GM12878 (cell line): ENCODE measurements around the gene FCAMR. TPM values are rescaled to one million over a fixed set of nuclear protein-coding genes. Genes with fewer than 3 reads are reported as not detected.

ENCODE experiments used
- ATAC-seq: fragments of 200-7000 bp; cut with Tn5 transposase; 3 replicates; pipeline ENCODE4 v1.9.1; 2020; ENCODE audit warnings: mild to moderate bottlenecking, moderate library complexity
- BruUV-seq: library from RNA; stranded (reverse); fragments of 400-500 nt; replicated peaks from 2 replicates; lab custom pipeline; 2021; lab: Mats Ljungman, UMichigan
- CTCF ChIA-PET: fragments of 300-600 bp; sonication (Branson Sonifier 250); formaldehyde crosslinking; extraction: SDS; loops from one replicate; lab custom pipeline; 2021; ENCODE audit warnings: inconsistent platforms; lab: Yijun Ruan, JAX
- POLR2A ChIA-PET: fragments of 350-600 bp; formaldehyde crosslinking; extraction: SDS; loops from one replicate; lab custom pipeline; 2021; ENCODE audit warnings: inconsistent platforms; lab: Charles Lee
- RAD21 ChIA-PET: fragments of 300-600 bp; sonication (Branson Sonifier 250); formaldehyde crosslinking; loops from one replicate; lab custom pipeline; 2023; ENCODE audit warnings: antibody characterized with exemption; ENCODE audit not compliant: unreplicated experiment; lab: Charles Lee
- SMC1A ChIA-PET: fragments of 300-600 bp; sonication (Branson Sonifier 250); formaldehyde crosslinking; loops from one replicate; lab custom pipeline; 2023; ENCODE audit not compliant: unreplicated experiment, uncharacterized antibody; lab: Charles Lee
- DNase-seq: peaks from one replicate; pipeline ENCODE4 v3.0.0-alpha.2; 2011; ENCODE audit warnings: low read depth, low spot score
- FAIRE-seq: peaks from 3 replicates; lab custom pipeline; 2011; peaks lifted over from hg19 to GRCh38; lab: Jason Lieb, UNC
- H2AFZ ChIP-seq: 2 replicates; pipeline ENCODE4 v1.6.0; 2011; ENCODE audit warnings: low read depth, low read length, control low read depth; ENCODE audit not compliant: control insufficient read depth
- H3K27ac ChIP-seq: 2 replicates; pipeline ENCODE4 v1.5.1; 2011; ENCODE audit warnings: control low read depth; ENCODE audit not compliant: control insufficient read depth, insufficient read depth
- H3K27me3 ChIP-seq, 2 experiments: replicated peaks in 1 of 2; 2 replicates each; pipeline versions ENCODE4 v1.6.0 to v1.6.1; 2011; ENCODE audit warnings: low read length in 1 of 2; ENCODE audit not compliant: control insufficient read depth in 2 of 2, insufficient read depth in 2 of 2
- H3K36me3 ChIP-seq, 2 experiments: 2 replicates each; pipeline ENCODE4 v1.5.1; 2011; ENCODE audit warnings: low read length in 1 of 2; ENCODE audit not compliant: control insufficient read depth in 2 of 2, insufficient read depth in 2 of 2
- H3K4me1 ChIP-seq: 2 replicates; pipeline ENCODE4 v1.6.1; 2011; ENCODE audit warnings: mild to moderate bottlenecking, low read length, moderate library complexity, mixed read lengths; ENCODE audit not compliant: control insufficient read depth, insufficient read depth
- H3K4me2 ChIP-seq: 2 replicates; pipeline ENCODE4 v1.6.0; 2011; ENCODE audit warnings: control low read depth; ENCODE audit not compliant: control insufficient read depth, insufficient read depth
- H3K4me3 ChIP-seq: fragments of 200-600 bp; sonication (generic); 2 replicates; pipeline ENCODE4 v1.5.1; 2016
- H3K79me2 ChIP-seq: 2 replicates; pipeline ENCODE4 v1.6.0; 2011; ENCODE audit warnings: low read length; ENCODE audit not compliant: control insufficient read depth, insufficient read depth
- H3K9ac ChIP-seq: 2 replicates; pipeline ENCODE4 v1.8.0; 2011; ENCODE audit warnings: low read length, control low read depth, mixed read lengths; ENCODE audit not compliant: control insufficient read depth, insufficient read depth
- H3K9me3 ChIP-seq: replicated peaks from 3 replicates; pipeline ENCODE4 v1.5.1; 2011; ENCODE audit warnings: mild to moderate bottlenecking, low read length; ENCODE audit not compliant: control insufficient read depth, insufficient read depth
- H4K20me1 ChIP-seq: 2 replicates; pipeline ENCODE4 v1.6.0; 2011; ENCODE audit not compliant: control insufficient read depth, insufficient read depth
- ATF2 ChIP-seq: IDR thresholded peaks from 2 replicates; pipeline ENCODE4 v1.6.1; 2012; ENCODE audit warnings: low read length, inconsistent platforms
- EED ChIP-seq: sonication (generic); IDR thresholded peaks from 2 replicates; pipeline ENCODE4 v1.6.1; 2016; ENCODE audit warnings: antibody characterized with exemption, low read depth
- IRF3 ChIP-seq: fragments of 450-650 bp; IDR thresholded peaks from 2 replicates; pipeline ENCODE4 v1.6.1; 2014; ENCODE audit warnings: mild to moderate bottlenecking
- LARP7 ChIP-seq: fragments of 450-650 bp; IDR thresholded peaks from 2 replicates; pipeline ENCODE4 v1.6.1; 2017; ENCODE audit warnings: mild to moderate bottlenecking
- TCF3 ChIP-seq: IDR thresholded peaks from 2 replicates; pipeline ENCODE4 v1.6.1; 2012; ENCODE audit warnings: low read depth, mild to moderate bottlenecking, low read length, borderline replicate concordance; ENCODE audit not compliant: insufficient read depth
- ZNF384 ChIP-seq: IDR thresholded peaks from 2 replicates; pipeline ENCODE4 v1.6.1; 2012; ENCODE audit warnings: low read depth, mild to moderate bottlenecking, low read length, improper control_type of control experiment, borderline replicate concordance
- WGBS: methylation state at CpG from one replicate; pipeline ENCODE4 v1.1.6; 2016; ENCODE audit warnings: low lambda C conversion rate; ENCODE audit not compliant: insufficient replicate concordance, insufficient coverage; ENCODE audit errors: missing lambda C conversion rate; 5-methylcytosine and 5-hydroxymethylcytosine counted together
- in situ Hi-C: fragments of 300-500 bp; cut with MboI; formaldehyde crosslinking; loops from 9 replicates; pipeline ENCODE4 v1.14.3; 2018; ENCODE audit warnings: mixed read lengths
- intact Hi-C: fragments of 100-400 bp; cut with micrococcal nuclease; formaldehyde crosslinking; loops from one replicate; pipeline ENCODE4 v1.14.2; 2022; ENCODE audit not compliant: unreplicated experiment
- polyA plus RNA-seq, 11 experiments: library from polyadenylated mRNA; depleted of rRNA in 4 of 11; unstranded in 6 of 11; stranded (reverse) in 5 of 11; fragments of >200 nt; fragmentation: Nextera tagmentation in 4 of 11; fragmentation: Illumina TruSeq in 1 of 11; extraction: Ambion mirVana in 4 of 11; extraction: Trizol in 1 of 11; gene quantifications; 1 replicate in 1 of 11; 2 replicates in 10 of 11; pipeline versions ENCODE4 v1.2.1 to v1.2.3, GENCODE V29; 2011 to 2016; ENCODE audit warnings: inconsistent platforms in 2 of 11, missing spikeins in 2 of 11, low read depth in 1 of 11
- total RNA-seq, 4 experiments: library from RNA; depleted of rRNA in 3 of 4; stranded (reverse); fragments of >200 nt in 3 of 4; fragmentation: Illumina TruSeq in 1 of 4; extraction: Trizol in 1 of 4; gene quantifications; 2 replicates each; pipeline versions ENCODE4 v1.2.1 to v1.2.3, GENCODE V29; 2013 to 2021

FCAMR gene
- total and polyA plus RNA-seq, 10 of the 15 experiments (the other 5 are each of a cell fraction or from before 2014, with no cell fraction given), result 0.04 to 0.15 (median 0.06) TPM; not detected in 3

DNA sequence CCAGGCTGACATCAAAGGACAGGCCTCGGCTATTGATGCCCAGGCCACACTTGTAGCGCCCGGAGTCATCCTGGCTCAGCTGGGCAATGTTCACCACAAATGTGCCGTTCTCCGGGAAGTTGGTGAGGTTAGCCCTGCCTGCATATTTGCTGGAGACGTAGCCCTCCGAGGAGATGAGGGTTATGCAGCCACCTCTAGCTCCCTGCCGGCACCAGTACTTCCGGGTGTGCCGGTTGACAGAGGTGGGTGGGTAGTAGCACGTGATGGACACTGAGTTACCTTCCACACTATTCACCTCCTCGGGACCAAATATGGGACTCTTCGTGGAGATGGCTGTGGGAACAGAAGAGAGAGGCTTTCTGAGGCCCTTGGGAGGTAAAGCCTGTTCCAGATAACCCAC is 31.1 kb downstream of the FCAMR start:
- Histone ChIP-seq H3K4me2 (no peak overlapping the region), H3K27ac (no peak overlapping the region), H3K36me3 (no peaks in the 10 kb centered on the region), H3K4me3 (no peak overlapping the region), H3K79me2 (no peaks in the 10 kb centered on the region), H4K20me1 (no peaks in the 10 kb centered on the region), H3K9me3 (no peaks in the 10 kb centered on the region), H3K9ac (no peak overlapping the region), H2AFZ (no peak overlapping the region), H3K27me3 (no peaks in the 10 kb centered on the region), H3K4me1 (no peaks in the 10 kb centered on the region)
- no peak for DNase-seq
- no peak for TF ChIP-seq LARP7
- TF ChIP-seq ZNF384, result no peak
- no peak for TF ChIP-seq IRF3
- TF ChIP-seq TCF3, result no peak
- no peak for TF ChIP-seq EED
- no peak for TF ChIP-seq ATF2
- ATAC-seq, result no peak
- in situ Hi-C loops, result no loop called here
- no TSS peak for BruUV-seq
- 79% methylated on average over 13 of the region's 13 CpGs for WGBS
- SMC1A ChIA-PET, result interaction anchor here (1.0 to 1.5 kb wide), 5 partner anchors 27 to 74 kb away, joined by 3 to 6 read pairs (median 3); partner anchors contain the start of genes FCAMR and IL20
- CTCF ChIA-PET, result interaction anchor here (0.9 to 10.4 kb wide), 7 partner anchors 8 to 41 kb away, joined by 3 to 314 read pairs (median 5); no protein-coding TSS in a partner anchor
- intact Hi-C loops, result no loop called here
- POLR2A ChIA-PET, result interaction anchor here (1.2 to 1.3 kb wide), 2 partner anchors 9 to 13 kb away, joined by 3 to 4 read pairs; no protein-coding TSS in a partner anchor
- no peak for FAIRE-seq
- RAD21 ChIA-PET, result interaction anchor here (1.6 kb wide), 1 partner anchor 43 kb away, joined by 3 read pairs; no protein-coding TSS in a partner anchor
